ENCODE results near the gene CBX6.

The CBX6 gene

GRCh38 chr22:38820020-38820419, 52.0 kb downstream of the CBX6 start:
- Histone ChIP-seq H3K79me1 (ENCODE audit: low read length) (no peaks in the 10 kb centered on the region), H4K91ac (ENCODE audit: low read depth, low read length) (no peak overlapping the region), H3K9me3 (ENCODE audit: insufficient read depth, low read depth, low read length) (peaks cover 3% of the 10 kb centered on the region), H2AK5ac (ENCODE audit: low read length) (no peak overlapping the region), H2AFZ (ENCODE audit: insufficient read depth, low read length, poor library complexity) (no peak overlapping the region), H3K23ac (ENCODE audit: low read length) (no peak overlapping the region), H3K27me3 (ENCODE audit: insufficient read depth, low read length) (no peaks in the 10 kb centered on the region), H2BK5ac (ENCODE audit: low read depth, low read length, poor library complexity) (no peak overlapping the region), H2BK120ac (ENCODE audit: insufficient read depth, low read length, poor library complexity) (no peak overlapping the region), H3K14ac (ENCODE audit: low read length) (no peak overlapping the region), H3K18ac (ENCODE audit: low read length) (no peak overlapping the region), H3K4ac (ENCODE audit: low read depth, low read length) (no peak overlapping the region), H4K8ac (ENCODE audit: low read depth, low read length) (no peak overlapping the region), H4K12ac (ENCODE audit: low read depth, low read length) (no peak overlapping the region), H3K9ac (ENCODE audit: low read length) (no peak overlapping the region), H2BK12ac (ENCODE audit: low read length) (no peak overlapping the region), H3K4me2 (ENCODE audit: low read length) (no peak overlapping the region), H3K4me1 (ENCODE audit: control insufficient read depth in 1 of 2, insufficient read depth in 2 of 2, low read length in 2 of 2) (no peaks in the 10 kb centered on the region), H3K79me2 (ENCODE audit: control insufficient read depth, insufficient read depth, low read length, poor library complexity) (no peaks in the 10 kb centered on the region), H3K27ac (ENCODE audit: low read depth, low read length) (no peak overlapping the region), H3K4me3 (ENCODE audit: low read depth, low read length) (no peak overlapping the region), H3K36me3 (ENCODE audit: control insufficient read depth in 1 of 2, insufficient read depth in 2 of 2, low read length in 2 of 2) (no peaks in the 10 kb centered on the region)
- no CpG with 5 or more reads among the region's 8 CpGs for whole genome bisulfite sequencing (ENCODE audit: extremely low coverage, insufficient coverage, insufficient read length)
- no peak for DNase-seq

GRCh38 chr22:38819387-38819940, 52.6 kb downstream of the CBX6 start:
- H4K8ac ChIP-seq (ENCODE audit: low read depth, low read length) = no peak overlapping the region
- H2BK5ac ChIP-seq (ENCODE audit: low read depth, low read length, poor library complexity) = no peak overlapping the region
- no peak overlapping the region for H3K23ac ChIP-seq (ENCODE audit: low read length)
- no peak for DNase-seq
- H3K4me2 ChIP-seq (ENCODE audit: low read length) = no peak overlapping the region
- H3K4ac ChIP-seq (ENCODE audit: low read depth, low read length) = no peak overlapping the region
- H2BK120ac ChIP-seq (ENCODE audit: insufficient read depth, low read length, poor library complexity) = no peak overlapping the region
- no peaks in the 10 kb centered on the region for H3K79me1 ChIP-seq (ENCODE audit: low read length)
- no peaks in the 10 kb centered on the region for H3K27me3 ChIP-seq (ENCODE audit: insufficient read depth, low read length)
- H2AFZ ChIP-seq (ENCODE audit: insufficient read depth, low read length, poor library complexity) = no peak overlapping the region
- no peak overlapping the region for H3K4me3 ChIP-seq (ENCODE audit: low read depth, low read length)
- no peak overlapping the region for H3K14ac ChIP-seq (ENCODE audit: low read length)
- no peak overlapping the region for H4K91ac ChIP-seq (ENCODE audit: low read depth, low read length)
- H3K79me2 ChIP-seq (ENCODE audit: control insufficient read depth, insufficient read depth, low read length, poor library complexity) = no peaks in the 10 kb centered on the region
- H2AK5ac ChIP-seq (ENCODE audit: low read length) = no peak overlapping the region
- no peaks in the 10 kb centered on the region for H3K4me1 ChIP-seq (ENCODE audit: control insufficient read depth in 1 of 2, insufficient read depth in 2 of 2, low read length in 2 of 2)
- H3K9me3 ChIP-seq (ENCODE audit: insufficient read depth, low read depth, low read length) = peaks cover 3% of the 10 kb centered on the region
- no peak overlapping the region for H2BK12ac ChIP-seq (ENCODE audit: low read length)
- no peak overlapping the region for H3K18ac ChIP-seq (ENCODE audit: low read length)
- no peak overlapping the region for H3K9ac ChIP-seq (ENCODE audit: low read length)
- H3K36me3 ChIP-seq (ENCODE audit: control insufficient read depth in 1 of 2, insufficient read depth in 2 of 2, low read length in 2 of 2) = no peaks in the 10 kb centered on the region
- no peak overlapping the region for H3K27ac ChIP-seq (ENCODE audit: low read depth, low read length)
- H4K12ac ChIP-seq (ENCODE audit: low read depth, low read length) = no peak overlapping the region
- WGBS (ENCODE audit: extremely low coverage, insufficient coverage, insufficient read length) = no CpG with 5 or more reads among the region's 10 CpGs

- H3K79me1 ChIP-seq (ENCODE audit: low read length) = no peaks in the 10 kb centered on the region
- no peak overlapping the region for H3K9ac ChIP-seq (ENCODE audit: low read length)
- H4K8ac ChIP-seq (ENCODE audit: low read depth, low read length) = no peak overlapping the region
- H4K91ac ChIP-seq (ENCODE audit: low read depth, low read length) = no peak overlapping the region
- H3K9me3 ChIP-seq (ENCODE audit: insufficient read depth, low read depth, low read length) = peaks cover 3% of the 10 kb centered on the region
- no peak overlapping the region for H2BK120ac ChIP-seq (ENCODE audit: insufficient read depth, low read length, poor library complexity)
- H3K18ac ChIP-seq (ENCODE audit: low read length) = no peak overlapping the region
- H3K23ac ChIP-seq (ENCODE audit: low read length) = no peak overlapping the region
- no peak overlapping the region for H4K12ac ChIP-seq (ENCODE audit: low read depth, low read length)
- no peaks in the 10 kb centered on the region for H3K36me3 ChIP-seq (ENCODE audit: control insufficient read depth in 1 of 2, insufficient read depth in 2 of 2, low read length in 2 of 2)
- H3K4me1 ChIP-seq (ENCODE audit: control insufficient read depth in 1 of 2, insufficient read depth in 2 of 2, low read length in 2 of 2) = no peaks in the 10 kb centered on the region
- DNase-seq = no peak
- no peak overlapping the region for H3K4me3 ChIP-seq (ENCODE audit: low read depth, low read length)
- H3K4ac ChIP-seq (ENCODE audit: low read depth, low read length) = no peak overlapping the region
- H3K4me2 ChIP-seq (ENCODE audit: low read length) = no peak overlapping the region
- no peaks in the 10 kb centered on the region for H3K27me3 ChIP-seq (ENCODE audit: insufficient read depth, low read length)
- H2BK5ac ChIP-seq (ENCODE audit: low read depth, low read length, poor library complexity) = no peak overlapping the region
- H3K27ac ChIP-seq (ENCODE audit: low read depth, low read length) = no peak overlapping the region
- H2AK5ac ChIP-seq (ENCODE audit: low read length) = no peak overlapping the region
- no peak overlapping the region for H3K14ac ChIP-seq (ENCODE audit: low read length)
- no peak overlapping the region for H2AFZ ChIP-seq (ENCODE audit: insufficient read depth, low read length, poor library complexity)
- H2BK12ac ChIP-seq (ENCODE audit: low read length) = no peak overlapping the region
- H3K79me2 ChIP-seq (ENCODE audit: control insufficient read depth, insufficient read depth, low read length, poor library complexity) = no peaks in the 10 kb centered on the region
- WGBS (ENCODE audit: extremely low coverage, insufficient coverage, insufficient read length) = no CpG with 5 or more reads among the region's 6 CpGs
Observed at GRCh38 chr22:38817196-38817595, 54.8 kb downstream of the CBX6 start.

GRCh38 chr22:38815842-38816241, 56.2 kb downstream of the CBX6 start:
- no CpG with 5 or more reads among the region's 1 CpG for WGBS (ENCODE audit: extremely low coverage, insufficient coverage, insufficient read length)
- Histone ChIP-seq H2AFZ (ENCODE audit: insufficient read depth, low read length, poor library complexity) (no peak overlapping the region), H3K4ac (ENCODE audit: low read depth, low read length) (no peak overlapping the region), H2BK5ac (ENCODE audit: low read depth, low read length, poor library complexity) (no peak overlapping the region), H3K23ac (ENCODE audit: low read length) (no peak overlapping the region), H3K27ac (ENCODE audit: low read depth, low read length) (no peak overlapping the region), H3K9me3 (ENCODE audit: insufficient read depth, low read depth, low read length) (peaks cover 3% of the 10 kb centered on the region), H4K91ac (ENCODE audit: low read depth, low read length) (no peak overlapping the region), H2BK12ac (ENCODE audit: low read length) (no peak overlapping the region), H3K4me3 (ENCODE audit: low read depth, low read length) (no peak overlapping the region), H3K18ac (ENCODE audit: low read length) (no peak overlapping the region), H3K27me3 (ENCODE audit: insufficient read depth, low read length) (no peaks in the 10 kb centered on the region), H3K14ac (ENCODE audit: low read length) (no peak overlapping the region), H3K79me2 (ENCODE audit: control insufficient read depth, insufficient read depth, low read length, poor library complexity) (no peaks in the 10 kb centered on the region), H3K4me2 (ENCODE audit: low read length) (no peak overlapping the region), H2BK120ac (ENCODE audit: insufficient read depth, low read length, poor library complexity) (no peak overlapping the region), H3K4me1 (ENCODE audit: control insufficient read depth in 1 of 2, insufficient read depth in 2 of 2, low read length in 2 of 2) (no peaks in the 10 kb centered on the region), H2AK5ac (ENCODE audit: low read length) (no peak overlapping the region), H3K36me3 (ENCODE audit: control insufficient read depth in 1 of 2, insufficient read depth in 2 of 2, low read length in 2 of 2) (no peaks in the 10 kb centered on the region), H4K8ac (ENCODE audit: low read depth, low read length) (no peak overlapping the region), H4K12ac (ENCODE audit: low read depth, low read length) (no peak overlapping the region), H3K79me1 (ENCODE audit: low read length) (no peaks in the 10 kb centered on the region), H3K9ac (ENCODE audit: low read length) (no peak overlapping the region)
- DNase-seq = no peak

Measured in trophoblast cell (in vitro differentiated cells and primary cell).